Measurements from ENCODE around the gene FXYD7. TPM values are rescaled to one million over a fixed set of nuclear protein-coding genes. Genes with fewer than 3 reads are reported as not detected.

The FXYD7 gene
- total RNA-seq, 1 donor from 2014 or later, result not detected

DNA sequence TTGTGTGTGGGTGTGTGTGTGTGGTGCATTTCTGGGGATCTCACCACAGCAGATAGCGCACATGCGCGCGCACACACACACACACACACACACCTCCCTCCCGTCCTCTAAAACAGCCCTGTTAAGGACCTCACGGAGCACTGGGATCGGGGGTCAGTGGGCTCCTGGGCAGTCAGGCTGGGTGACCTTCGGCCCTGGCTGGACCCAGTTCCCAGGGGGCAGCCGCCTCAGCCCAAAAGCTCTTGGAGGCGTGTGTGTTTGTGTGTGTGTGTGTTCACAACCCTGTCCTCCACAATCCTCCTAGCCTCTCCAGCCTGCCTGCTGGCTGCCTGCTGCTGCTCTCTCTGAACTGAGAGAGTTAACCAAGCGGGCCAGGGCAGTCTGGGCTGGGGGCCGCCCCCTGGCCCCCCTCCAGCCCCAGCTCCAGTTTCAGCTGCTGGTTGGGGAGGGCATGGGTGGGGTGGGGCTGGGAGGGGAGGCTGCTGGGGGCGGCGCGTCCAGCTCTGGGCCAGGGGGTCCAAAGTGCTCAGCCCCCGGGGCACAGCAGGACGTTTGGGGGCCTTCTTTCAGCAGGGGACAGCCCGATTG lies 4.7 kb upstream of the FXYD7 start, which contains the start of gene FXYD1:
Gene FXYD1, plus strand, starts transcription at position 520 of the 588 bp plus-strand sequence. CDS start 1,256 bp downstream, outside the sequence.
- DNase-seq (ENCODE audit: extremely low spot score, unreplicated experiment), result no peak
- H3K4me1 Mint-ChIP-seq (ENCODE audit: unreplicated experiment), result peaks cover 34% of the 10 kb centered on the region
- H3K27ac Mint-ChIP-seq (ENCODE audit: unreplicated experiment), result peak within 1 kb of the TSS; percentile 38
- H3K36me3 Mint-ChIP-seq (ENCODE audit: unreplicated experiment), result no peaks in the 10 kb centered on the region
- TF ChIP-seq, protein P1, sequence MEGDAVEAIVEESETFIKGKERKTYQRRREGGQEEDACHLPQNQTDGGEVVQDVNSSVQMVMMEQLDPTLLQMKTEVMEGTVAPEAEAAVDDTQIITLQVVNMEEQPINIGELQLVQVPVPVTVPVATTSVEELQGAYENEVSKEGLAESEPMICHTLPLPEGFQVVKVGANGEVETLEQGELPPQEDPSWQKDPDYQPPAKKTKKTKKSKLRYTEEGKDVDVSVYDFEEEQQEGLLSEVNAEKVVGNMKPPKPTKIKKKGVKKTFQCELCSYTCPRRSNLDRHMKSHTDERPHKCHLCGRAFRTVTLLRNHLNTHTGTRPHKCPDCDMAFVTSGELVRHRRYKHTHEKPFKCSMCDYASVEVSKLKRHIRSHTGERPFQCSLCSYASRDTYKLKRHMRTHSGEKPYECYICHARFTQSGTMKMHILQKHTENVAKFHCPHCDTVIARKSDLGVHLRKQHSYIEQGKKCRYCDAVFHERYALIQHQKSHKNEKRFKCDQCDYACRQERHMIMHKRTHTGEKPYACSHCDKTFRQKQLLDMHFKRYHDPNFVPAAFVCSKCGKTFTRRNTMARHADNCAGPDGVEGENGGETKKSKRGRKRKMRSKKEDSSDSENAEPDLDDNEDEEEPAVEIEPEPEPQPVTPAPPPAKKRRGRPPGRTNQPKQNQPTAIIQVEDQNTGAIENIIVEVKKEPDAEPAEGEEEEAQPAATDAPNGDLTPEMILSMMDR (IDR thresholded peaks at IDR 0.05), result no peak
- no peak within 1 kb of the TSS for H3K4me3 Mint-ChIP-seq (ENCODE audit: unreplicated experiment)
- peaks cover 20% of the 10 kb centered on the region for H3K27me3 Mint-ChIP-seq (ENCODE audit: unreplicated experiment)
- no peaks in the 10 kb centered on the region for H3K9me3 Mint-ChIP-seq (ENCODE audit: unreplicated experiment)

DNA sequence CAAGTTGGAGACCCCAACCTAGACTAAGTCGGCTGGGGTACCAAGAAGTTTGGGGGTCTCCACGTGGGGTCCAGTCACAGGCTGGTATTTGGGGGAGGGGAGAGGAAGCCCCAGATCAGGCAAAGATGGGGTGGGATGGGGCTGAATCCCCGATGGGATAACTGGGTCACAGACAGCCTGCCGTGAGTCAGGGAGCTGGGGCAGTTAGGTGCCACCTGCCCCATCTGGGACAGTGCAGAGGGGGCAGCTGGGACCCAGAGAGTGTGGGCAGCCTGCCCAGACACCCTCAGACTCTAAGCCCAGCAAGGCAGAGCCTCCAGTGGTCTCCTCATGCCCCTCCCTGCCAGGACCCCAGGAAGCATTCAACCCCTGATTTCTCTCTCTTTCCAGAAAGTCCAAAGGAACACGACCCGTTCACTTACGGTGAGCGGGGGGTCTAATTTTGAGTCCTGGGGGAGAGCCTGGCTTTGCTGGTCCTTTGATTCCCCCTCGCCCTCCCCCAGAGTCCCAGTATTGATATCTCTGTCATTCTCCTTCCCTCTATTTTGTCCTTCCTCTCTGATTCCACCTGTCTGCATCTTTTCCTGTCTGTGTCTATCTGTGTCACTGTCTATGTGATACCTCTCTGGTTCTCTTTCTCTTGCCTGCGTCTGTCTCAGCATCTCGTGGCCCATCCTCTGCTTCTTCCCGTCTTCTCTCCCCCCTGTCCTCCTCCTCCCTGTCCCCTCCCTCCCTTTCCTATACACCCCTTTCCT lies 2.7 kb upstream of the FXYD7 start:
- Mint-ChIP-seq H3K27ac (ENCODE audit: unreplicated experiment) (no peak overlapping the region), H3K9me3 (ENCODE audit: unreplicated experiment) (no peaks in the 10 kb centered on the region), H3K36me3 (ENCODE audit: unreplicated experiment) (no peaks in the 10 kb centered on the region), H3K4me1 (ENCODE audit: unreplicated experiment) (peaks cover 38% of the 10 kb centered on the region), H3K27me3 (ENCODE audit: unreplicated experiment) (peaks cover 24% of the 10 kb centered on the region), H3K4me3 (ENCODE audit: unreplicated experiment) (no peak overlapping the region)
- TF ChIP-seq, protein P1 (IDR thresholded peaks at IDR 0.05), result no peak
- no peak for DNase-seq (ENCODE audit: extremely low spot score, unreplicated experiment)

DNA sequence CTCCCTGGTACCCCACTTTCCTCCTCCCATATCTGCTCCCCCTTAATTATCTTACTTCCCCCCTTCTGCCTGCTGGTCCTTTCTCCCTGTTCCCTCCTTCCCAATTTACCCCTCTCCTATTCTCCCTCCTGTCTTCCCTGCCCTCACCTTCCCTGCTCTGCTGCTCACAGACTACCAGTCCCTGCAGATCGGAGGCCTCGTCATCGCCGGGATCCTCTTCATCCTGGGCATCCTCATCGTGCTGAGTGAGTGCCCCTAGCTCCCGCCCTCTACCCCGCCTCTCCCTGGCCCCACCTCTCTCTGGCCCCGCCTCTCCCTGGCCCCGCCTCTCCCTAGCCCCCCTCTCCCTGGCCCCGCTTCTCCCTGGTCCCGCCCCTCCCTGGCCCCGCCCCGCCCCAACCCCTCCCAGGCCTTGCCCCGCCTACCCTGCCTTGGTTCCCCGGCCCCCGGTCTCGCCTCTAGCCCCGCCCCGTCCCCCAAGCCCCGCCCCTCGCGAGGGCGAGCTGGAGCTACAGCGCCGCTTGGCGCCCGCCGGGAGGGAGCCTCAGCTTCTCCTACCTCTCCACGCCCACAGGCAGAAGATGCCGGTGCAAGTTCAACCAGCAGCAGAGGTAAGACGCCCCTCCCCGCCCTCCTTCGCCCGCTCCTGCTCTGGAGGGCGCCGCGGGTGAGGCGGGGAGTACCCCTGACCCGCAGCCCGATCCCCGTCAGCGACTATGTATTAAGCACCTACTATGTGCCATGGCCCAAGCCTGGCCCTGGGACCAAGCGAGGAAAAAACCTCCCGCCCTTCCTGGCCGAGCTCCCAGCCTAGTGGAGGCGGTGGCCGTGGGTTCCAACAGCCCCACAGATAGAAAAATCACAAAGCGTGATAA lies 1.9 kb upstream of the FXYD7 start:
- H3K9me3 Mint-ChIP-seq (ENCODE audit: unreplicated experiment), result no peaks in the 10 kb centered on the region
- no peak overlapping the region for H3K27ac Mint-ChIP-seq (ENCODE audit: unreplicated experiment)
- peaks cover 36% of the 10 kb centered on the region for H3K4me1 Mint-ChIP-seq (ENCODE audit: unreplicated experiment)
- H3K4me3 Mint-ChIP-seq (ENCODE audit: unreplicated experiment), result peak overlapping the region; percentile 40
- TF ChIP-seq, protein P1 (IDR thresholded peaks at IDR 0.05), result peak; percentile 38
- H3K36me3 Mint-ChIP-seq (ENCODE audit: unreplicated experiment), result no peaks in the 10 kb centered on the region
- DNase-seq (ENCODE audit: extremely low spot score, unreplicated experiment), result peak; percentile 94
- H3K27me3 Mint-ChIP-seq (ENCODE audit: unreplicated experiment), result peaks cover 24% of the 10 kb centered on the region

DNA sequence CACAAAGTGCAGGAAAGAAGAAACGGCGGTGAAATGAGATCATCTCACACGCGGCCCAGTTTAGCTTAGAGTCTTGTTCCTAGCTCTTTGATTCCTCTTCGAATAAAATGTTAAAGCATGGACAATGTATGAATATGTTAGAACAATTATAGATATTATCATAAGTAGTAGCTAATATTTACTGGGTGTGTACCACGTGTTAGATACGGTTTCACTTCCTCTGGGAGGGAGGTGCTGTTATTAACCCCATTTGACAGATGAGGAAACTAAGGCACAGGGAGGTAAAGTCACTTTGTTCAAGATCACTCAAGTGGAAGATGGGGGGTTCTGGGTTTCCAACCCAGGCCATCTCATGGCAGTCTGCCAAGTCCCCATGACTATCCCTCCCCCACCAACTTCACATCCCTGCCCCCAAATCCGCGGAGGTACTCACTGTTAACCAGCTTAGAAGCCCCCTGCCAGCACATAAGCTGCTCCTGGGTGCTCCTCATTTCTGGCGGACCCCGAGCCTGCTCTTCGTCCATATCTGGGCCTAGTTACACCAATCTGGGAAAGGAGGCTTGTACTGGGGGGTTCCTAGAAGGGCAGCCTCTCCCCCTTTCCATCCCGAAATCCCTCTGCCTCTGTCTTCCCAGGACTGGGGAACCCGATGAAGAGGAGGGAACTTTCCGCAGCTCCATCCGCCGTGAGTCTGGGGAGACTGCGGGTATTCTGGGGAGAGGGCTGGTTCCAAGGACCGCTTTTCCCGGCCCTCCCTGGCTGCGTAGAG lies 1.0 kb upstream of the FXYD7 start:
- TF ChIP-seq, protein P1 (IDR thresholded peaks at IDR 0.05), result no peak
- H3K36me3 Mint-ChIP-seq (ENCODE audit: unreplicated experiment), result no peaks in the 10 kb centered on the region
- H3K27ac Mint-ChIP-seq (ENCODE audit: unreplicated experiment), result no peak overlapping the region
- no peak for DNase-seq (ENCODE audit: extremely low spot score, unreplicated experiment)
- no peaks in the 10 kb centered on the region for H3K9me3 Mint-ChIP-seq (ENCODE audit: unreplicated experiment)
- H3K4me3 Mint-ChIP-seq (ENCODE audit: unreplicated experiment), result no peak overlapping the region
- H3K27me3 Mint-ChIP-seq (ENCODE audit: unreplicated experiment), result peaks cover 24% of the 10 kb centered on the region
- H3K4me1 Mint-ChIP-seq (ENCODE audit: unreplicated experiment), result peaks cover 36% of the 10 kb centered on the region

All from osteocyte (in vitro differentiated cells).